Stomach smooth muscle (tissue), 2 donors: ENCODE results near the gene PRODH.
"Not testable (repeated sequence)": the region's sequence is repeated elsewhere in the genome, so short reads cannot be mapped to it uniquely, and the experiment has no call there.

Experiments
- H3K27ac ChIP-seq: one replicate; pipeline ENCODE4 v1.7.0; 2013; ENCODE audit warnings: mild to moderate bottlenecking, low read length, inconsistent platforms
- H3K27me3 ChIP-seq, 2 donors: one replicate each; pipeline ENCODE4 v1.7.0; 2013; ENCODE audit warnings: low read length in 2 of 2; ENCODE audit not compliant: insufficient read depth in 2 of 2, control insufficient read depth in 1 of 2
- H3K36me3 ChIP-seq, 2 donors: one replicate each; pipeline ENCODE4 v1.7.0; 2013; ENCODE audit warnings: low read length in 2 of 2; ENCODE audit not compliant: control insufficient read depth in 2 of 2, insufficient read depth in 2 of 2
- H3K4me1 ChIP-seq: one replicate; pipeline ENCODE4 v1.7.0; 2013; ENCODE audit warnings: low read length; ENCODE audit not compliant: control insufficient read depth, insufficient read depth
- H3K4me3 ChIP-seq, 2 donors: one replicate each; pipeline ENCODE4 v1.7.0; 2013; ENCODE audit warnings: low read length in 2 of 2
- H3K9ac ChIP-seq, 2 donors: one replicate each; pipeline ENCODE4 v1.7.0; 2013; ENCODE audit warnings: low read length in 2 of 2, mild to moderate bottlenecking in 1 of 2
- H3K9me3 ChIP-seq, 2 donors: one replicate each; pipeline ENCODE4 v1.7.0; 2013; ENCODE audit warnings: low read length in 2 of 2; ENCODE audit not compliant: control insufficient read depth in 2 of 2
- donor health status: healthy.
- donor health status: Pancreatic carcinoma.

The PRODH gene

GRCh38 chr22:18950141-18950540 lies 14.0 kb upstream of the PRODH start:
- Histone ChIP-seq H3K27me3 (peaks cover 2 to 7% of the 10 kb centered on the region in 2 donors), H3K4me3 (no peak overlapping the region), H3K9me3 (no peaks in the 10 kb centered on the region), H3K36me3 (no peaks in the 10 kb centered on the region), H3K4me1 (no peaks in the 10 kb centered on the region), H3K27ac (no peak overlapping the region), H3K9ac (no peak overlapping the region)

GRCh38 chr22:18947905-18948304 lies 11.8 kb upstream of the PRODH start:
- Histone ChIP-seq H3K36me3 (no peaks in the 10 kb centered on the region), H3K27me3 (peaks cover 2 to 7% of the 10 kb centered on the region in 2 donors), H3K4me1 (no peaks in the 10 kb centered on the region), H3K4me3 (no peak overlapping the region), H3K9me3 (no peaks in the 10 kb centered on the region), H3K27ac (no peak overlapping the region), H3K9ac (no peak overlapping the region)

- not testable (repeated sequence) for H3K9ac ChIP-seq, H3K9me3 ChIP-seq, H3K27ac ChIP-seq, H3K4me1 ChIP-seq, H3K27me3 ChIP-seq, H3K36me3 ChIP-seq, H3K4me3 ChIP-seq
These were observed 11.0 kb upstream of the PRODH start for GRCh38 chr22:18947105-18947504.

- not testable (repeated sequence) for H3K4me1 ChIP-seq, H3K4me3 ChIP-seq, H3K27ac ChIP-seq, H3K27me3 ChIP-seq, H3K36me3 ChIP-seq, H3K9ac ChIP-seq, H3K9me3 ChIP-seq
These were observed 2.6 kb upstream of the PRODH start for GRCh38 chr22:18938691-18939090.

- H3K9me3 ChIP-seq, H3K4me1 ChIP-seq, H3K4me3 ChIP-seq, H3K27me3 ChIP-seq, H3K27ac ChIP-seq, H3K9ac ChIP-seq, H3K36me3 ChIP-seq: not testable (repeated sequence)
These were observed 1.4 kb downstream of the PRODH start for GRCh38 chr22:18934688-18935087.

- Histone ChIP-seq H3K27me3 (no peaks in the 10 kb centered on the region), H3K9ac (no peak overlapping the region), H3K4me3 (no peak overlapping the region), H3K4me1 (no peaks in the 10 kb centered on the region), H3K9me3 (no peaks in the 10 kb centered on the region), H3K36me3 (no peaks in the 10 kb centered on the region), H3K27ac (no peak overlapping the region)
These were observed 2.2 kb downstream of the PRODH start for GRCh38 chr22:18933914-18934313.

- H3K9ac ChIP-seq = no peak overlapping the region
- no peak overlapping the region for H3K4me3 ChIP-seq
- H3K4me1 ChIP-seq = no peaks in the 10 kb centered on the region
- no peaks in the 10 kb centered on the region for H3K27me3 ChIP-seq
- H3K9me3 ChIP-seq = no peaks in the 10 kb centered on the region
- no peaks in the 10 kb centered on the region for H3K36me3 ChIP-seq
- no peak overlapping the region for H3K27ac ChIP-seq
These were observed 4.0 kb downstream of the PRODH start for GRCh38 chr22:18931905-18932652.

- H3K27ac ChIP-seq = no peak overlapping the region
These were observed 6.6 kb downstream of the PRODH start for GRCh38 chr22:18929459-18929858.

GRCh38 chr22:18927573-18927972 lies 8.5 kb downstream of the PRODH start:
- Histone ChIP-seq H3K4me3 (no peak overlapping the region), H3K27me3 (no peaks in the 10 kb centered on the region), H3K9me3 (no peaks in the 10 kb centered on the region), H3K27ac (no peak overlapping the region), H3K36me3 (no peaks in the 10 kb centered on the region), H3K4me1 (no peaks in the 10 kb centered on the region), H3K9ac (no peak overlapping the region)

More at GRCh38 chr22:18929459-18929858, 6.6 kb downstream of the PRODH start:
- H3K9me3 ChIP-seq = no peaks in the 10 kb centered on the region
- H3K9ac ChIP-seq = no peak overlapping the region
- no peaks in the 10 kb centered on the region for H3K27me3 ChIP-seq
- H3K4me3 ChIP-seq = no peak overlapping the region
- no peaks in the 10 kb centered on the region for H3K4me1 ChIP-seq
- H3K36me3 ChIP-seq = no peaks in the 10 kb centered on the region

GRCh38 chr22:18927020-18927419 lies 9.1 kb downstream of the PRODH start:
- Histone ChIP-seq H3K4me3 (no peak overlapping the region), H3K36me3 (no peaks in the 10 kb centered on the region), H3K9ac (no peak overlapping the region), H3K4me1 (no peaks in the 10 kb centered on the region), H3K27me3 (no peaks in the 10 kb centered on the region), H3K9me3 (no peaks in the 10 kb centered on the region), H3K27ac (no peak overlapping the region)

GRCh38 chr22:18925368-18926064 lies 10.6 kb downstream of the PRODH start:
- no peaks in the 10 kb centered on the region for H3K4me1 ChIP-seq
- no peak overlapping the region for H3K9ac ChIP-seq
- no peaks in the 10 kb centered on the region for H3K9me3 ChIP-seq
- no peaks in the 10 kb centered on the region for H3K36me3 ChIP-seq
- H3K4me3 ChIP-seq = no peak overlapping the region
- H3K27ac ChIP-seq = no peak overlapping the region
- H3K27me3 ChIP-seq = no peaks in the 10 kb centered on the region
